SK-N-SH treated with all-trans-retinoic acid at 6 μM for 48 hours (cell line): Measurements from ENCODE around the gene UBAP1L.
"Not testable (repeated sequence)": the region's sequence is repeated elsewhere in the genome, so short reads cannot be mapped to it uniquely, and the experiment has no call there.

Source experiments
- CREB5 ChIP-seq: fragments of 250-450 bp; sonication (Bioruptor Pico); IDR thresholded peaks from 2 replicates; pipeline ENCODE4 v1.5.1; 2020; ENCODE audit warnings: low read depth, mild to moderate bottlenecking, moderate library complexity
- ISL1 ChIP-seq: fragments of 250-450 bp; sonication (Bioruptor Pico); IDR thresholded peaks from 2 replicates; pipeline ENCODE4 v2.1.2; 2022; ENCODE audit warnings: mild to moderate bottlenecking, moderate library complexity
- OSR1 ChIP-seq: fragments of 250-450 bp; sonication (Bioruptor Pico); IDR thresholded peaks from 2 replicates; pipeline ENCODE4 v1.8.0; 2022; ENCODE audit warnings: moderate library complexity, mild to moderate bottlenecking, inconsistent platforms
- PATZ1 ChIP-seq: fragments of 250-450 bp; sonication (Bioruptor Pico); IDR thresholded peaks from 2 replicates; pipeline ENCODE4 v1.8.0; 2020; ENCODE audit warnings: mild to moderate bottlenecking, moderate library complexity, borderline replicate concordance
- PPARA ChIP-seq: fragments of 250-450 bp; sonication (Bioruptor Pico); IDR thresholded peaks from 2 replicates; pipeline ENCODE4 v1.5.0; 2020; ENCODE audit warnings: mild to moderate bottlenecking, borderline replicate concordance
- RARB ChIP-seq: fragments of 250-450 bp; sonication (Bioruptor Pico); IDR thresholded peaks from 2 replicates; pipeline ENCODE4 v1.8.0; 2021; ENCODE audit warnings: mild to moderate bottlenecking, moderate library complexity
- SNAI2 ChIP-seq: fragments of 250-450 bp; sonication (Bioruptor Pico); IDR thresholded peaks from 2 replicates; pipeline ENCODE4 v1.5.0; 2020; ENCODE audit warnings: mild to moderate bottlenecking, moderate library complexity
- ZFP3 ChIP-seq: fragments of 250-450 bp; sonication (Bioruptor Pico); IDR thresholded peaks from 2 replicates; pipeline ENCODE4 v1.5.0; 2020; ENCODE audit warnings: mild to moderate bottlenecking, moderate library complexity
- ZFP30 ChIP-seq: fragments of 450-650 bp; formaldehyde crosslinking; IDR thresholded peaks from 2 replicates; pipeline ENCODE4 v1.5.0; 2022; ENCODE audit warnings: mild to moderate bottlenecking, moderate library complexity
- ZNF565 ChIP-seq: fragments of 450-650 bp; formaldehyde crosslinking; conservative IDR thresholded peaks from 2 replicates; pipeline ENCODE4 v1.5.0; 2020; ENCODE audit warnings: low read depth, mild to moderate bottlenecking, moderate library complexity
- ZNF70 ChIP-seq: fragments of 450-650 bp; formaldehyde crosslinking; IDR thresholded peaks from 2 replicates; pipeline ENCODE4 v1.5.0; 2020; ENCODE audit warnings: mild to moderate bottlenecking, moderate library complexity
- ZNF8 ChIP-seq: fragments of 450-650 bp; formaldehyde crosslinking; IDR thresholded peaks from 2 replicates; pipeline ENCODE4 v1.5.0; 2020; ENCODE audit warnings: mild to moderate bottlenecking, moderate library complexity

GRCh38 chr15:65138631-65139030 lies 23.6 kb upstream of the UBAP1L start:
- not testable (repeated sequence) for TF ChIP-seq ISL1 (CRISPR knock-in tag); ZNF565; RARB (CRISPR knock-in tag); OSR1 (CRISPR knock-in tag); SNAI2 (CRISPR knock-in tag); PATZ1; PPARA (CRISPR knock-in tag); CREB5; ZNF70 (CRISPR knock-in tag); ZNF8; ZFP3 (CRISPR knock-in tag); ZFP30 (CRISPR knock-in tag)
